Activated CD4-positive, alpha-beta memory T cell treated with anti-CD3 and anti-CD28 coated beads for 36 hours (primary cell): ENCODE results near the gene ZNF22. TPM values are rescaled to one million over a fixed set of nuclear protein-coding genes. Genes with fewer than 3 reads are reported as not detected.
"Not testable (repeated sequence)": the region's sequence is repeated elsewhere in the genome, so short reads cannot be mapped to it uniquely, and the experiment has no call there.

ENCODE experiments used
- CTCF ChIA-PET: fragments of 350-600 bp; sonication (Branson Sonifier 250); formaldehyde crosslinking; loops from one replicate; lab custom pipeline; 2021; ENCODE audit warnings: antibody characterized with exemption, inconsistent platforms; lab: Charles Lee
- POLR2A ChIA-PET: fragments of 350-600 bp; sonication (Branson Sonifier 250); formaldehyde crosslinking; loops from one replicate; lab custom pipeline; 2021; ENCODE audit warnings: antibody characterized with exemption; lab: Charles Lee
- DNase-seq: peaks from one replicate; pipeline ENCODE4 v3.0.0-alpha.2; 2020
- H3K27ac Mint-ChIP-seq: one replicate; pipeline ENCODE4 v1.8.0; 2021; ENCODE audit warnings: mixed read lengths
- H3K27me3 Mint-ChIP-seq: one replicate; pipeline ENCODE4 v1.8.0; 2021; ENCODE audit warnings: mixed read lengths
- H3K36me3 Mint-ChIP-seq: one replicate; pipeline ENCODE4 v1.8.0; 2021; ENCODE audit warnings: mixed read lengths
- H3K4me1 Mint-ChIP-seq: one replicate; pipeline ENCODE4 v1.8.0; 2021; ENCODE audit warnings: low read depth, mixed read lengths
- H3K4me3 Mint-ChIP-seq: one replicate; pipeline ENCODE4 v1.8.0; 2021; ENCODE audit warnings: mild to moderate bottlenecking, mixed read lengths
- H3K9me3 Mint-ChIP-seq: one replicate; pipeline ENCODE4 v1.8.0; 2021; ENCODE audit warnings: mixed read lengths
- intact Hi-C: fragments of 100-400 bp; cut with micrococcal nuclease; formaldehyde crosslinking; loops from one replicate; pipeline ENCODE4 v1.15.1; 2023
- total RNA-seq, 2 experiments: library from RNA; stranded (reverse); gene quantifications; one replicate each; pipeline ENCODE4 v1.2.3, GENCODE V29; 2021

Gene ZNF22
- total RNA-seq, 2 experiments from 2014 or later = 19.3 to 19.9 TPM

GRCh38 chr10:45008524-45009161, 7.9 kb downstream of the ZNF22 start:
- H3K9me3 Mint-ChIP-seq = peaks cover 6% of the 10 kb centered on the region
- H3K27me3 Mint-ChIP-seq = no peaks in the 10 kb centered on the region
- peaks cover 5% of the 10 kb centered on the region for H3K4me1 Mint-ChIP-seq
- ChIA-PET POLR2A (no interaction called here), CTCF (interaction anchor here (0.5 to 1.2 kb wide), 5 partner anchors 13 to 241 kb away, joined by 3 to 6 read pairs (median 3); no protein-coding TSS in a partner anchor)
- H3K27ac Mint-ChIP-seq = no peak overlapping the region
- peaks cover 15% of the 10 kb centered on the region for H3K36me3 Mint-ChIP-seq
- no peak for DNase-seq
- intact Hi-C loops = loop anchor here (5.0 to 10.0 kb wide), 5 partner anchors 229 to 1016 kb away; no protein-coding TSS in a partner anchor
- H3K4me3 Mint-ChIP-seq = no peak overlapping the region

DNA sequence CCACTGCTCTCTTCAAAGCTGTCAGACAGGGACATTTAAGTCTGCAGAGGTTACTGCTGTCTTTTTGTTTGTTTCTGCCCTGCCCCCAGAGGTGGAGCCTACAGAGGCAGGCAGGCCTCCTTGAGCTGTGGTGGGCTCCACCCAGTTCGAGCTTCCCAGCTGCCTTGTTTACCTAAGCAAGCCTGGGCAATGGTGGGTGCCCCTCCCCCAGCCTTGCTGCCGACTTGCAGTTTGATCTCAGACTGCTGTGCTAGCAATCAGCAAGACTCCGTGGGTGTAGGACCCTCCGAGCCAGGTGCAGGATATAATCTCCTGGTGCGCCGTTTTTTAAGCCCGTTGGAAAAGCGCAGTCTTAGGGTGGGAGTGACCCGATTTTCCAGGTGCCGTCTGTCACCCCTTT, 13.8 kb downstream of the ZNF22 start:
- H3K9me3 Mint-ChIP-seq, H3K4me1 Mint-ChIP-seq, H3K27ac Mint-ChIP-seq, intact Hi-C loops, POLR2A ChIA-PET, H3K4me3 Mint-ChIP-seq, H3K27me3 Mint-ChIP-seq, DNase-seq, CTCF ChIA-PET, H3K36me3 Mint-ChIP-seq: not testable (repeated sequence)

DNA sequence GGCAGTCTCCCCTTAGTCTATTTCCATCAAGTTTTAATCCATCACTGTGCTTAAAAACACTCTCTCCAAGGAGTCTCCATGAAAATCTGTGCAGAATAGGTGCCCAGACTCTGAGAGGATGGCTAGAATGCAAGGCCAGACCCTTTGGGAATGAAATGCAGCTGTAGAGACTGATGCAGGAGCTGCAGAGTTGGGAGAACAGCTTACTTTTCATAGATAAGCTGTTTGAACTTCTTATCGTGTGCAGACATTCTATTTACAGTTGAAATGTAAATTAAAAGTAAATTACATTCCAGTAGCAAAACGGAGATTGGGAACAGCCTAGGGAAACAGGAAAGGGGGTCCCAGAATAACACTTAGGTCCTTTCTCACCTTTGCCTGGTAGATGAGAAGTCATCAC, 14.9 kb downstream of the ZNF22 start:
- CTCF ChIA-PET = interaction anchor here (1.2 kb wide), 1 partner anchor 220 kb away, joined by 4 read pairs; no protein-coding TSS in a partner anchor
- Mint-ChIP-seq H3K9me3 (no peaks in the 10 kb centered on the region), H3K36me3 (no peaks in the 10 kb centered on the region), H3K4me1 (no peaks in the 10 kb centered on the region), H3K27me3 (peaks cover 1% of the 10 kb centered on the region), H3K4me3 (no peak overlapping the region), H3K27ac (no peak overlapping the region)
- intact Hi-C loops = no loop called here
- no peak for DNase-seq
- POLR2A ChIA-PET = no interaction called here

- H3K27me3 Mint-ChIP-seq = peaks cover 2% of the 10 kb centered on the region
- H3K4me1 Mint-ChIP-seq = no peaks in the 10 kb centered on the region
- POLR2A ChIA-PET = no interaction called here
- H3K36me3 Mint-ChIP-seq = no peaks in the 10 kb centered on the region
- intact Hi-C loops = no loop called here
- H3K9me3 Mint-ChIP-seq = peaks cover 9% of the 10 kb centered on the region
- CTCF ChIA-PET = no interaction called here
- DNase-seq = no peak
- no peak overlapping the region for H3K4me3 Mint-ChIP-seq
- no peak overlapping the region for H3K27ac Mint-ChIP-seq
Observed at GRCh38 chr10:45023426-45023825, 22.7 kb downstream of the ZNF22 start.

- no peak overlapping the region for H3K27ac Mint-ChIP-seq
Observed at GRCh38 chr10:45034301-45034700, 33.6 kb downstream of the ZNF22 start.

DNA sequence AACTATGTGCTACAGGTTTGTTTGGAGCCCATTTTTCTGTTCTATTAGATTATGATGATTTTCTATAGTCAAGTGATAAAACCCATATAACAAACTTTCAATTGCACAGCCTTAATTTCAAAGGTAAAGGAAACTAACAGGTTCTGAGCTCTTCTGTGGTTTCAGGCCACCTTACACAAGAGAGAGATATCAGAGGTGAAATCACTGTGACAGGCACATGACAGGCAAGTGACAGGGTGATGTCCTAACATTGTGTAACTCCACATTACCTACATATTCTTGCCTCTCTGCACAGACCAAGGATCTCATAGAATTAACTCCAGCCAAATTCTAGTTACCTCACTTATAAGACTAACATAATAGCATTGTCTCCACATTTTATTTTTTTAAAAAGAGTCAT, 35.0 kb downstream of the ZNF22 start:
- H3K36me3 Mint-ChIP-seq = peaks cover 2% of the 10 kb centered on the region
- H3K4me3 Mint-ChIP-seq = no peak overlapping the region
- H3K27ac Mint-ChIP-seq = no peak overlapping the region
- POLR2A ChIA-PET = no interaction called here
- H3K27me3 Mint-ChIP-seq = peaks cover 11% of the 10 kb centered on the region
- H3K4me1 Mint-ChIP-seq = no peaks in the 10 kb centered on the region
- intact Hi-C loops = no loop called here
- CTCF ChIA-PET = no interaction called here
- peaks cover 18% of the 10 kb centered on the region for H3K9me3 Mint-ChIP-seq
- no peak for DNase-seq

More at GRCh38 chr10:45034301-45034700, 33.6 kb downstream of the ZNF22 start:
- Mint-ChIP-seq H3K36me3 (peaks cover 4% of the 10 kb centered on the region), H3K4me3 (no peak overlapping the region), H3K4me1 (no peaks in the 10 kb centered on the region), H3K9me3 (peaks cover 26% of the 10 kb centered on the region), H3K27me3 (peaks cover 9% of the 10 kb centered on the region)
- no peak for DNase-seq
- ChIA-PET CTCF (no interaction called here), POLR2A (no interaction called here)
- intact Hi-C loops = no loop called here

GRCh38 chr10:45040921-45041542, 40.3 kb downstream of the ZNF22 start:
- Mint-ChIP-seq H3K36me3 (no peaks in the 10 kb centered on the region), H3K4me1 (no peaks in the 10 kb centered on the region), H3K4me3 (no peak overlapping the region), H3K27ac (no peak overlapping the region), H3K27me3 (peaks cover 6% of the 10 kb centered on the region), H3K9me3 (no peaks in the 10 kb centered on the region)
- DNase-seq = no peak
- POLR2A ChIA-PET = interaction anchor here (1.0 kb wide), 1 partner anchor 20 kb away, joined by 3 read pairs; no protein-coding TSS in a partner anchor
- CTCF ChIA-PET = no interaction called here
- intact Hi-C loops = no loop called here

DNA sequence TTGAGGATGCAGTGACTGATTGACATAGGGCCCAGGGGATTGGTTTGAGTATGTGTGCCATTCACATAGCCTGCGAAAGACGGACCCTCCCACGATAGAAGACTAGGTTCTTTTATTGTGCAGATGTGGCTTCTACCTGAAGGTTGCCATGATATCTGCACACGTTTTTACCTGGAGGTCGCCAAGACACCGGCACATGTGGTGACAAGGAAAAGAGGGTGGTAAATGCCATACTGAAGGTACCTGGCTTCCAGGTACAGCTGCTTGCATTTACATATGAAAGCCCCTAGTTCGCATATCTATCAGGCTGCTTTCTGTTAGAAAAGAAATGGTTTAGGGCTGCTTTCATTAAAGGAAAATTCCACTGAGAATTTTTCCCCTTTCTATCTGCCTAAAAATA, 43.6 kb downstream of the ZNF22 start:
- ChIA-PET CTCF (no interaction called here), POLR2A (no interaction called here)

GRCh38 chr10:45050551-45051235, 50.0 kb downstream of the ZNF22 start:
- DNase-seq = no peak
- intact Hi-C loops = no loop called here
- H3K4me1 Mint-ChIP-seq = no peaks in the 10 kb centered on the region
- POLR2A ChIA-PET = no interaction called here
- CTCF ChIA-PET = no interaction called here
- H3K9me3 Mint-ChIP-seq = peaks cover 13% of the 10 kb centered on the region
- no peak overlapping the region for H3K4me3 Mint-ChIP-seq
- H3K27me3 Mint-ChIP-seq = peaks cover 11% of the 10 kb centered on the region
- H3K36me3 Mint-ChIP-seq = peaks cover 3% of the 10 kb centered on the region
- H3K27ac Mint-ChIP-seq = no peak overlapping the region

More for the DNA sequence above, 43.6 kb downstream of the ZNF22 start:
- no peak overlapping the region for H3K4me3 Mint-ChIP-seq
- intact Hi-C loops = no loop called here
- DNase-seq = no peak
- H3K27ac Mint-ChIP-seq = no peak overlapping the region
- H3K36me3 Mint-ChIP-seq = peaks cover 3% of the 10 kb centered on the region
- H3K27me3 Mint-ChIP-seq = peaks cover 4% of the 10 kb centered on the region
- H3K4me1 Mint-ChIP-seq = no peaks in the 10 kb centered on the region
- H3K9me3 Mint-ChIP-seq = peaks cover 8% of the 10 kb centered on the region

GRCh38 chr10:45052700-45053099, 52.0 kb downstream of the ZNF22 start:
- peaks cover 13% of the 10 kb centered on the region for H3K9me3 Mint-ChIP-seq
- H3K4me1 Mint-ChIP-seq = no peaks in the 10 kb centered on the region
- H3K27me3 Mint-ChIP-seq = peaks cover 11% of the 10 kb centered on the region
- no peak for DNase-seq
- no peak overlapping the region for H3K4me3 Mint-ChIP-seq
- no peak overlapping the region for H3K27ac Mint-ChIP-seq
- H3K36me3 Mint-ChIP-seq = peaks cover 3% of the 10 kb centered on the region
- ChIA-PET POLR2A (no interaction called here), CTCF (no interaction called here)
- intact Hi-C loops = no loop called here

- Mint-ChIP-seq H3K27me3 (peaks cover 9% of the 10 kb centered on the region), H3K4me1 (no peaks in the 10 kb centered on the region), H3K36me3 (peaks cover 1% of the 10 kb centered on the region), H3K27ac (no peak overlapping the region), H3K4me3 (no peak overlapping the region), H3K9me3 (peaks cover 9% of the 10 kb centered on the region)
- ChIA-PET CTCF (no interaction called here), POLR2A (no interaction called here)
- DNase-seq = no peak
- intact Hi-C loops = no loop called here
Observed at GRCh38 chr10:45053569-45054100, 52.9 kb downstream of the ZNF22 start.
